NCI-H82 treated with DMSO at 0.1 percent for 48 hours (cell line): ENCODE results near the gene SP8.

Experiments
- DNase-seq: peaks from one replicate; lab custom pipeline; 2025; ENCODE audit not compliant: unreplicated experiment; lab: John Stamatoyannopoulos, UW

SP8 gene

DNA sequence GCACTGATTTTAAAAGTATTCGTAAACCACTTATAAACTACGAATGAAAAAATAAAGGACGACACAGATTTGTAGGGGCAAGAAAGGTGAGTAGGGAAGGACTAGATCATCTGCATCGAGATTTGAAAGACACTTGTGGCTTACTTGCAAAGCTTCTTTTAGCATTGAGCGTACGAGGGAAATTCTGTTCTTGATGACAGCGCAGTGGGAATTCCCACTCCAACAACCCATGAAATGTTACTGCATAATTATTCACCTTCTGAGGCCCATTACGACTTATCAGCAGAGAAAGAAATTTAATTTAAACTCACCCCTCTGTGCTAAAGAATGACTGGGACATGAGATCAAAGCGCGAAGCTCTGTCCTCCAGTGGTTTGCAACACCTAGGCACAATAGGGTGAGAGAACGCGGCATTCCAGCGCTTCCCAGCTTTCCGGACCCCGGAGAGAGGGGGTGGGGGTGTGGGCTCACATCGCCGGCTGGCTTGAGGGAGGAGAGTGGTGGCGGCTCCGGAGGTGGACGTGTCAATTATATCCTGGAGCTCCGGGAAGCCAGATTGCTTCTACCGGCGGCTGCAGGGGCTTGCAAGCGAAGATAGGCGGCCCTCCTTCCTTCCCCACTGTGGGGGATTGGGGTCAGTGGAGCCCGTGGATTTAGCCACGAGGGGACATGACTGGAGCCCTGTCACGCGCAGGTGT, 10.3 kb downstream of the SP8 start:
- no peak for DNase-seq

DNA sequence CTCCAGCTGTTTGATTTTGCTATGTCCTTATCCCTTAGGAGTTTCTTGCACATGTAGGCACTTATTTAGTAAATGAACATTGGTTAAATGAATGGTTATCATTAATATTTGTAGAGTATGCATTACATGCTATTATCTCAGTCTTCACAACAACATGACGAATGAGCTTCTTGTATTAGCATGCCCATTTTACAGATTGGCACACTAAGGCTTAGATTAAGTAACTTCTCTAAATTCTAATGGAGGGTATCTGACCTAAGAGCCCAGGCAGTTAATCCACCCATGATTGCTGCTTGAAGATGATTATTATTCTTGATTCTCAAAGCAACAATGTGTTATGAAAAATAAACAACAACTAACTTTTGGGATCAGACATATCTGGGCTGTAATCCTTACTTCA, 32.7 kb downstream of the SP8 start:
- DNase-seq = no peak

DNA sequence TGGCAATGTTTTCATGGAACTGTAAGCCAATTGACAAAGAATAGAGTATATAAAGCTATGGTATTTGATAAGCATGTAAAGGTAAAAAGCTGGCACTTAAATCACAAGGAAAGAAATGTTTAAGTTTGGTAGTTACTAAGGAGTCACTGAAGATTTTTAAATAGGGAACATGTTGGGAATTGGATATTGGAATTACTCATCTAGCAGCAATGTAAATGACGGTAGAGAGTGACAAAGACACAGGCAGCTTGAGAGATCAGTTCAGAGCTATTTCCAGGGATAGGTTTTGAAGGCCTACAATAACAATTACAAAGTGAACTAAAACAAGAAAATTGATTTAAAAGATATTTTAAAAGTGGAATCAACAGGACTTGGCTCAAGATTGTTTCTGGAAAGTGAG, 36.8 kb downstream of the SP8 start:
- no peak for DNase-seq

DNA sequence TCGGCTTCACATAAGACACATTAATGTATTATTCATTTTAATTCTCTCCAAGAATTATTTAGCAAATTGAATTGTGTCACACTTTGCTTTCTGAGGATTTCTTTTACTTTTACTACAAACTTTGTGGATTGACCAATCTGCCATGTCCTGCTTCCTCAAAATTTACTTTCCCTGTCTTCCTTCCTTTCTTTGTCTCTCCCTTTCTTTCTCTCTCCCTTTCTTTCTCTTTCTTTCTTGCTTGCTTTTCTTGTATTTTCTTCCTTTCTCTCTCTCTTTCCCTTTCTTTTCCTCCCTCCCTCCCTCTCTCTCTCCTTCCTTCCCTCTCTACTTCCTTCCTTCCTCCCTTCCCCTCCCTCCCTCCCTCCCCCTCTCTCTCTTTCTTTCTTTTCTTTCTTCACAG, 37.8 kb downstream of the SP8 start:
- no peak for DNase-seq

DNA sequence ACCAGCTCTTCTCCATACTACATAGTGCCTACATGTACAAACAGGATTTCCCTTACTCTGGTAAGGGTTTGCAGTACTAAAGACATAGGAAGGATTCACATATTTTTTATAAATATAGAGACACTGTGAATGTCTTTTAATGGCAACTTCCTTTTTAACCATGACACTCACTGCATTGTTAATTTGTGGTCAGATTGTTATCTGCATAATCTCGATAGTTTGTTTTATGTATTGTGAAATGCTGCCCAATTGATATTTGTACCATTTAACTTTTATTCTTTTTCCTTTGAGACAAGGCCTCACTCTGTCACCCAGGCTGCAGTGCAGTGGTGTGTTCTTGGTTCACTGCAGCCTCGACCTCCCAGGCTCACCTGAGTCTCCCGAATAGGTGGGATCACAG, 39.7 kb downstream of the SP8 start:
- DNase-seq = no peak

DNA sequence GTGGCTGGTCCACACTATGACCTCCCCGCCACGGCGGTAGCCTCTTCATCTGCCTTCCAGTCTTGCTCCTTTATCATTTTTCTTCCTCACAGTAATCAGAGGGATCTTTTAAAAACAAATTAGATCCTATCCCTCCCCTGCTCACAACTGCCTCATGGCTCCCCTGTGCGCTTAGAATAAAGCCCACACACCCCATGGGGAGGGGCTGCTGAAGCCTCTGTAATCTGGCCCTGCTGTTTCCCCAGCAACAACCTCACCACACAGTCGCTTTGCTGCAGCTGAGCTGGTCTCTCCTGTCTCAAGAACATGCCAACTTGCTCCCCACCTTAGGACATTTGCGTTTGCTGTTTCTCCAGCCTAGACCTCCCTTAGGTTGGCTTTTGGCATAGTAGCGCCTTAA, 41.0 kb downstream of the SP8 start:
- no peak for DNase-seq

DNA sequence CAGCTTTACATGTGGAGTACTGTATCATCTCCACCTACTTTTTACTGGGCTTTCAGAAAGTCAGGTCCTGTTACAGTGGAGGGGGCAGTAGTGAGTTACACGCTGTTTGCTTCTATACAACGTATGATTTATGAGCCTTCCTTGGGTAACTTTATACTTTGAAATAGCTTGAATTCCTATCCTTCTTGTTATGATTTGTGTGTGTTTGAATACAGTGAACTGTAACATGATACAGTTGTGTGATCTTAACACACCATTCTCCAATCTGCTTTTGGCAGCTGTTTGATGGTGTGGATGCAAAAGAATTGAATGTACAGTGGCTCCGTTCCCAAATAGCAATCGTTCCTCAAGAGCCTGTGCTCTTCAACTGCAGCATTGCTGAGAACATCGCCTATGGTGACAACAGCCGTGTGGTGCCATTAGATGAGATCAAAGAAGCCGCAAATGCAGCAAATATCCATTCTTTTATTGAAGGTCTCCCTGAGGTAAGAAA, 41.7 kb downstream of the SP8 start:
- no peak for DNase-seq

DNA sequence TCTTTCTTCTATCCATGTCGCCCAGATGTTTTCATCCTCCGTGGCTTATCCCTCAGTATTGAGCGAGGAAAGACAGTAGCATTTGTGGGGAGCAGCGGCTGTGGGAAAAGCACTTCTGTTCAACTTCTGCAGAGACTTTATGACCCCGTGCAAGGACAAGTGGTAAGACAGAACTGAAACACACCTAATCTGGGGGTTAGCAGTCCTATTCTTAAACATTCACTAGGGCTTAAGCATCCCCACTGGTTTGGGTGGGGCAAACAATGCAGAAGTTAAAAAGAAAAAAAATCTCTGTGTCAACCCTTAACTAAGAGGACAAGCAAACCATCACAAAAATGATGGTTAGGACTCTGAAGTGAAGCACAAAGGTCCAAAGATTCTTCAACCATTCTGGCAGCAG, 43.8 kb downstream of the SP8 start:
- DNase-seq = no peak

DNA sequence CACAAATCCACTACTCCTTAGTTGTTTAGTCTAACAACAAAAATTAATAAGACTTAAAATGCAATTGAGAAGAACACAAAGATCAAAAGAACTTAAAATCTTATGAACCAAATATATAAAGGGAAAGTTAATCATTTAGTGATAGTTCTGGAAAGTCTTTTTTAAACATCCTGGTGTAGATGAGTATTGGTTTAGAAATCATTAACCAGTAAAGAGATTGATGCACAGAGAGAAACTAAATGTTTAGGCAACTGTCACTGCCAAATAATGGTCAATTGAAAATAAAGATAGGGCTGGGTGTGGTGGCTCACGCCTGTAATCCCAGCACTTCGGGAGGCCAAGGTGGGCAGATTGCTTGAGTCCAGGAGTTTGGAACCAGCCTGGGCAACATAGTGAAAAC, 44.9 kb downstream of the SP8 start:
- DNase-seq = no peak

DNA sequence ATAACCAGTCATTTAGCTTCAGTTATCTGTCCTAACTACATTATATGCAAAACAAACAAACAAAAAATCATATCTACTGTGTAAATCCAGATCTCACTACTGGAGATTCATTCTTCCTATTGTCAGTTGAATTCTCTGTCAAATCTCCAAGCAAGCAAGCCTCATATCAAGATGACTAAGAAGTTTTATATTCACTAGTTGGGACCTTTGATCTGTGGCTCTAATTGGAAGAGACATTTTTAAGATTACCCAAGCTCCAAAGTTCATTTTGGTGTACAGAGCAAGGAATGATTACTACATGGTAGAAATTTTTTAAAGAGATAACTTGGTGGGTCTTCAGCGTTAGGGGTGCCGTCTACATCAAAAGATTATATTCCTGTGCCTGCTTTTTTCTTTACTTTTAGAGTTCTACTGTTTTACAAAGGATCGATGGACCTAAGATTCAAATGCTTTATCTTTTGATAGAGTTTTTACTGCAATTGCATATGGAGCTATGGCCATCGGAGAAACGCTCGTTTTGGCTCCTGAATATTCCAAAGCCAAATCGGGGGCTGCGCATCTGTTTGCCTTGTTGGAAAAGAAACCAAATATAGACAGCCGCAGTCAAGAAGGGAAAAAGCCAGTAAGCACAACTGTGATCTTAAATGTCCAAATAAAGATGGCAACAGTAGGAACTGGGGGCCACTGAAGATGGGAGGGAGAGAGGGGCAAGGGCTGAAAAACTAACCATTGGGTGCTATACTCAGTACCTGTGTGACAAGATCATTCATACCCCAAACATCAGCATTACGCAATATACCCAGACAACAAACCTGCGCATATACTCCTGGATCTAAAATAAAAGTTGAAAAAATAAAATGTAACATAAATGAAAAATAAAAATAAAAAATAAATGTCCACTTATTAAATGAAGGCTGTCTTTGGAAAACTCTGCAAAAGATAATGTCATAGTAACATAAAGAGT, 47.9 kb downstream of the SP8 start:
- DNase-seq = no peak

DNA sequence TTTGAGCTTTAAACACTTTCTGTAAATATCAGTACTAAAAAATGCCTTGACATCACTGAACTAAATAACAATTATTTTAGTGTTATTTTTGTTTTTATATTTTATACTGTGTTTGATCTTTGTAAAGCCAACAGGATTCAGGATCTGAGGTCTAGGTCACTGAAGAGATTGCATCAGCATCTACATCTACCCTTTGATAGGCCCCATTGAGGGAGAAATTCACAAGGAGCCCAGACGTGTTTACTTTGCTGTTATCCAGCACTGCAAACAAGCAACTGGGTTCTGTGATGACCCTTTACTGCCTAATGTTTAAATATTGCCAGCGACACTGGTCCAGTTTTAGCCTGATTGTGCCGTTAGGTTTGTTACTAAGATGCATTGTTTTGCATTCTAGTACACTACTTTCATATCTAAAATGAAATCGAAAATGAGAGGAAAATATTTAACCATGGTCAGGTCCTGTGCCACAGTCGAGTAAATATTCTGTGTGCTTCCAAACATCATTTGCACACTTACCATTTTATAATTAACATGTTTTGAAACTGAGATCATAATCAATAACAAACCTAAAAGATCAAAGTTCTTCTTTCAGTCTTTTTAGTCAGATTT, 48.7 kb downstream of the SP8 start:
- no peak for DNase-seq

DNA sequence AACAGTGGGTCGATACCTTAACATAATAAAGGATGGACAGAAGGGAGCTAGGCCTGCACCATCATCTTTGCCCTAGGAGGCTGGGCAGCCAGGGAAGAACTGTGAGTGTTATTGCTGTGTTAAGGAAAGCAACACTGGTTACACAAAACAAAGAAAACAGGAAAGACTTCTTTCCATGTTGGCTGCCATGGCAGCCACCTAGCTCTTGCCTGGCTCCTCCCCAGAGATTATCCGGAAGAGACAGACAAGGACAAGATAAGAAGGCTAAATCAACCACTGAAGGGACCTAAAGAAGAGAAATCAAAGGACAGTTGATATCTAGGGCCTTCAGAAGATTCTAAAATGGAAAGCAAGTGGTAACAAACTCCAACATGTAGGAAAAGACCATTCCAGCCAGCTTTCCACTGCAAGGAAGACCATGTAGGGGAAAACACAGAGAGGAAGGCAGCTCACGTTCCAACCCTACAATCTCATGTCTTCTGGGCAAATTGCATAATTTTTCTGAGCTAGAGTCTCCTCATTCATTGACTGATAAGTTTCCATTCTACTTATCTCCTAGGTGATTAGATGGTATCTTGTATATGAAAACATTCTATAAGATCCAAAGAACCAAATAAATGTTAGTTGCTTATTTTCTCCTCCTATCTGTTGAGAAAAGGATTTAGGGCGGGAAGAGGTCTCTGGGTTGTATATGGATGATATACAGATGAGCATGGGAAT, 51.2 kb downstream of the SP8 start:
- DNase-seq = no peak
